Brain microvascular endothelial cell (primary cell): ENCODE data around the gene ANO1.

Experiments
- DNase-seq: peaks from one replicate; pipeline ENCODE4 v3.0.0-alpha.2; 2020
- H3K27ac ChIP-seq: fragments of 250-450 bp; sonication (Bioruptor Pico); 2 replicates; pipeline ENCODE4 v1.5.1; 2020; ENCODE audit warnings: mild to moderate bottlenecking, moderate library complexity
- H3K27me3 ChIP-seq: fragments of 250-450 bp; sonication (Bioruptor Pico); replicated peaks from 2 replicates; pipeline ENCODE4 v1.5.1; 2020; ENCODE audit warnings: mild to moderate bottlenecking
- H3K36me3 ChIP-seq: fragments of 250-450 bp; sonication (Bioruptor Pico); replicated peaks from 2 replicates; pipeline ENCODE4 v1.5.1; 2020; ENCODE audit warnings: mild to moderate bottlenecking
- H3K4me3 ChIP-seq: 2 replicates; pipeline ENCODE4 v1.5.1; 2011; ENCODE audit warnings: low read depth, mild to moderate bottlenecking, control low read depth, low read length, moderate library complexity
- CTCF ChIP-seq: IDR thresholded peaks from 2 replicates; pipeline ENCODE4 v1.5.1; 2011; ENCODE audit warnings: low read depth, mild to moderate bottlenecking, moderate library complexity, low read length, control low read depth, inconsistent platforms; ENCODE audit errors: missing control alignments
- in situ Hi-C: cut with HindIII; loops from 2 replicates; pipeline ENCODE4 v1.10.0; 2017; ENCODE audit warnings: low sequenced_read_pairs, low pct_ligation_motif_present

Gene ANO1

GRCh38 chr11:70054004-70054403 lies 24.1 kb upstream of the ANO1 start:
- TF ChIP-seq CTCF, result no peak
- H3K36me3 ChIP-seq, result no peaks in the 10 kb centered on the region
- in situ Hi-C loops, result no loop called here

GRCh38 chr11:70055444-70055843 lies 22.7 kb upstream of the ANO1 start:
- Histone ChIP-seq H3K27me3 (peaks cover 2% of the 10 kb centered on the region), H3K4me3 (no peak overlapping the region), H3K27ac (no peak overlapping the region), H3K36me3 (no peaks in the 10 kb centered on the region)
- in situ Hi-C loops, result no loop called here
- TF ChIP-seq CTCF, result no peak
- DNase-seq, result no peak

More at GRCh38 chr11:70054004-70054403, 24.1 kb upstream of the ANO1 start:
- no peak for DNase-seq
- Histone ChIP-seq H3K27ac (no peak overlapping the region), H3K4me3 (no peak overlapping the region), H3K27me3 (peaks cover 2% of the 10 kb centered on the region)

GRCh38 chr11:70057080-70057479 lies 21.0 kb upstream of the ANO1 start:
- no peak for TF ChIP-seq CTCF
- DNase-seq, result no peak
- Histone ChIP-seq H3K27me3 (no peaks in the 10 kb centered on the region), H3K27ac (no peak overlapping the region), H3K4me3 (no peak overlapping the region), H3K36me3 (no peaks in the 10 kb centered on the region)
- in situ Hi-C loops, result no loop called here

GRCh38 chr11:70059971-70060370 lies 18.1 kb upstream of the ANO1 start:
- in situ Hi-C loops, result no loop called here
- H3K27me3 ChIP-seq, result no peaks in the 10 kb centered on the region
- no peak for TF ChIP-seq CTCF

DNA sequence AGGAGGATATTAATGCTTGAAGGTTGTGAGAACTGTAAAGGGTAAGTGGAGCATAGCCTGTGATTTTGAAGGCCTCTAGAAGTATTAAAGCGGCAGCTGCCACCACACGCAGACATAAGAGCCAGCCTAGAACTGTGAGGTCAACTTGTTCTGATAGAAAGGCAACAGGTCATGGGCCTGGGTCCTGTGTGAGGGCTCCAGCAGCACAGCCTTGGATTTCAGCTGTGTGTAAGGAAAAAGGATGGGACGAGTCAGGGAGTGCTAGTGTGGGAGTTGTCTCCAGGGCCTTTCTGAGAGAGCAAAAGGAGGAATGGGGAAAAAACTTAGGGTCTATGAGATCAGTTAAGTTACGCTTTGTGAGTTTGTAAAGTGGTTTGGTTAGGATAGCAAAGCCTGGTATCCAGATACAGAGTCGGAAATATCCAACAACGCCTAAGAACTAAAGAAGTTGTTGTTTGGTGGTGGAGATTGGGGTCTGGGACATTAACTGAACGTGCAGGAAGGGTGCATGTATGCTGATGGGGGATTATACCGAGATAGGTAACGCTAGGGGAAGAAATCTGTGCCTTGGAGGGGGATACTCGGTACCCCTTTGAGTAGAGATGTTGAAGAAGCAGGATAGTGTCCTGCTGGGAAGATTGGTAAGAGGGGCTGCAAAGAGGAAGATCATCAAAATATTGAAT lies 17.4 kb upstream of the ANO1 start:
- no peak overlapping the region for H3K27ac ChIP-seq
- no peak overlapping the region for H3K4me3 ChIP-seq
- in situ Hi-C loops, result no loop called here
- TF ChIP-seq CTCF, result no peak
- DNase-seq, result no peak
- no peaks in the 10 kb centered on the region for H3K27me3 ChIP-seq
- H3K36me3 ChIP-seq, result no peaks in the 10 kb centered on the region

More at GRCh38 chr11:70059971-70060370, 18.1 kb upstream of the ANO1 start:
- no peak for DNase-seq
- H3K27ac ChIP-seq, result no peak overlapping the region
- no peaks in the 10 kb centered on the region for H3K36me3 ChIP-seq
- no peak overlapping the region for H3K4me3 ChIP-seq

DNA sequence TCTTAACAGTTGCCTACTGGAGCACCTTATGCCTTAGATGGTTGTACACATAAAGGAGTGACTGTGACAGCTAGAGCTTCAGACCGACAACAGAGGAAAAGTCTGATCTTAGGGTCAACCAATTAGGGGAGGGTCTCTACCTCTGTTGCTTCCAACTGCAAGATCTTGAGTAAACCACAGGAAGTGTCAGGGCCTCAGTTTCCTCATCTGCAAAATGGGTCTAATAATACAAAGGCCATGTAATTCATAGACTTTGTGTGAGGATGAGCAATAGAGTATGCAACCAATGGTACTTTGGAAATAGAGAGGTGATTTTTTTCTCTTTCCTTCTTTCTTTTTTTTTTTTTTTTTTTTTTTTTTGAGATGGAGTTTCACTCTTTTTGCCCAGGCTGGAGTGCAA lies 16.4 kb upstream of the ANO1 start:
- Histone ChIP-seq H3K27me3 (no peaks in the 10 kb centered on the region), H3K4me3 (no peak overlapping the region), H3K27ac (no peak overlapping the region), H3K36me3 (no peaks in the 10 kb centered on the region)
- no peak for TF ChIP-seq CTCF
- DNase-seq, result no peak
- in situ Hi-C loops, result no loop called here
